ENCODE results near the gene ZNF311. TPM values are rescaled to one million over a fixed set of nuclear protein-coding genes. Genes with fewer than 3 reads are reported as not detected.

ZNF311 gene
- total RNA-seq, 2 donors from 2014 or later, result 2.2 to 6.5 TPM

- Mint-ChIP-seq H3K27ac (no peak overlapping the region), H3K4me1 (peaks cover 9% of the 10 kb centered on the region), H3K36me3 (ENCODE audit: low read depth) (peaks cover 3% of the 10 kb centered on the region), H3K4me3 (no peak overlapping the region), H3K27me3 (ENCODE audit: insufficient read depth) (no peaks in the 10 kb centered on the region), H3K9me3 (peaks cover 9% of the 10 kb centered on the region)
- no peak for TF ChIP-seq CTCF (conservative IDR thresholded peaks at IDR 0.05)
- DNase-seq, result no peak
- H3K4me3 ChIP-seq (ENCODE audit: low read length), result no peak overlapping the region
- H3K9me3 ChIP-seq (ENCODE audit: control insufficient read depth, low read length), result no peaks in the 10 kb centered on the region
- WGBS, 2 experiments (ENCODE audit: insufficient coverage in 1 of 2, insufficient read length in 1 of 2), result 89 to 97% methylated on average over 2 to 3 of the region's 3 CpGs
- H3K4me1 ChIP-seq (ENCODE audit: control insufficient read depth, insufficient read depth, low read length), result no peaks in the 10 kb centered on the region
- no peaks in the 10 kb centered on the region for H3K27me3 ChIP-seq (ENCODE audit: control insufficient read depth, insufficient read depth, low read length, poor library complexity, severe bottlenecking)
- H3K36me3 ChIP-seq (ENCODE audit: control insufficient read depth, insufficient read depth, low read length), result no peaks in the 10 kb centered on the region
- H3K9ac ChIP-seq (ENCODE audit: extremely low read depth, low read length, poor library complexity, severe bottlenecking), result no peak overlapping the region
- H3K27ac ChIP-seq (ENCODE audit: low read depth, low read length), result no peak overlapping the region
Measured at GRCh38 chr6:28945349-28945748, 59.8 kb downstream of the ZNF311 start.

Other genes starting within 250 kb of the ZNF311 start
- 10 to 100 TPM; 81.8 to 82.7 TPM for gene TRIM27, start 81.3 kb downstream of the ZNF311 start, total RNA-seq
- not detected for gene OR2W1, start 39.9 kb upstream of the ZNF311 start, total RNA-seq
- gene OR2B3, start 82.0 kb upstream of the ZNF311 start, total RNA-seq, result not detected
- not detected for gene OR2J1, start 94.2 kb upstream of the ZNF311 start, total RNA-seq
- gene OR2J3, start 102.7 kb upstream of the ZNF311 start, total RNA-seq, result not detected
- not detected for gene OR2J2, start 165.6 kb upstream of the ZNF311 start, total RNA-seq